HG02763 (cell line): Measurements from ENCODE around the gene POU3F3.

Source experiments
- ATAC-seq: cut with Tn5 transposase; IDR thresholded peaks from one replicate; pipeline ENCODE4 v1.9.1; 2021; ENCODE audit warnings: mild to moderate bottlenecking, moderate library complexity; ENCODE audit not compliant: unreplicated experiment

POU3F3 gene

DNA sequence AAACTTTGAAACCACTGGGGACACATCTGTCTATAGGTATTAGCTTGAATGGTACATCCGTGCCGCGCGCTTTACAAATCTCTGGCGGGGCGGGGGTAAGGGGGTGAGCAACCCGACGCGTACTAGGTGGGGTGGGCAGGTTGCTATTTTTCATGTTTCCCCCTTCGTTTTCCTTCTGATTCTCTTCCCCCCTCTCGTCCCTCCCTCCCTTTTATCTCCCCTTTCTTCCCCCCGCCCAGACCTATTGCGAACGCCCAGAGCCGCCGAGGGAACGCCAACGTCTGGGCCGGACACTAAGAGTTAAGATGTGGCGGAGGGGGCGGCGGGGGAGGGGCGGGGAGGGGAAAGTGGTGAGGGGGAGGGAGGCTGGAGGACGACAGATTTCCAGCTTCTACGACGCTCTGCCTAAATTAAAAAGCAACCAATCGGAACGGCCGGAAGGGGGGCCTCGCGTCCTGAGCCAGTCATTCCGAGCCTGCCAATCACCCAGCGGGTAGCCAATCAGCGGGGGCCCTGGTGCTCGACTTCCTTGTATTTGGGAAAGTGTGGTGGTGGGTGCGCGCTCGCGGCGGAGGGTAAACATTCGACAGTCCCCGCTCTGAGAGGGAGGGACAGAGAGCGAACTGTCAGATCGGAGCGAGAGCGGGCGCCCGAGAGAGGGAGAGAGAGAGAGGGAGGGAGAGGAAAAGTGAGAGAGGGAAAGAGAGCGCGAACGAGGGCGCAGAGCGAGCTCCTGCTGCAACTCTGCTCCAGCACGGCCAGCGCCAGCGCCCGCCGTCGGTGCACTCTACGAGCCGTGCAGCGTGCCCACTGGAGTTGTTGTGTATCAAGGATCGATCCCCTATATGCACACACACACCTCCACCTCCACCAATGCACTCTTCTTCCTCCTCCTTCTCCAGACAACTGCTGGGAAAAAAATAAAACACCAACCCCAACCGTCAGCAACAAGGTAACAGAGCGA lies at the start of gene POU3F3:
Gene POU3F3 (plus strand): TSS at position 582 of the 964 bp plus-strand sequence. CDS start 1,396 bp downstream, outside the sequence.
- no peak for ATAC-seq

DNA sequence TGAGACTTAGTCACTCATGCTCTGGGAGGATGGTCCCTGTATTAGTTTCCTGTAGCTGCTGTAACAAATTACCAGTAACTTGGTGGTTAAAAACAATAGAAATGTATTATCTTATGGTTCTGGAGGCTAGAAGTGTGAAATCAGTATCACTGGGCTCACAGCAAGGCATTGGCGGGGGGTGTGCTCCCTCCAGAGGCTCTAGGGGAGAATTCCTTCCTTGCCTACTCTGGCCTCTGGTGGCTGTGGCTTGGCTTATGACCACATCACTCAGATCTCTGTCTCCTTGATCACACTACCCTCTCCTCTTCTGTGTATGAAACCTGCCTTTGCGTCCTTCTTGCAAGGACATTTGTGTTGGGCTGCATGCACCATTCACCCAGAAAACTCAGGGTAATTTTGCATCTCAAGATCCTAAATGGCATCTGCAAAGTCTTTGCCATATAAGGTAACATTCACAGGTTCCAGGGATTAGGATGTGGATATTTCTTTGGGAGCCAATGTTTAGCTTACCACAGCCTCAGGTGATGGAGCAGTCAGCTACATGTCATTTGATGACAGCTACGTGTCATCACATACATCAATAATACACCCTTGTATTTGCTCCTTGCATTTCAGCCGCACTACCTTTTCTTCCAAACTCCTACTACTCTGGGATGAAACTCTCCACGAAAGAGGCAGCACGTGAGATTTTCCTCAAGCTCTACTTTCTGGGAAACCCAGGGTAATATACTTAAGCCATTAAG lies 49.6 kb upstream of the POU3F3 start:
- ATAC-seq, result no peak

DNA sequence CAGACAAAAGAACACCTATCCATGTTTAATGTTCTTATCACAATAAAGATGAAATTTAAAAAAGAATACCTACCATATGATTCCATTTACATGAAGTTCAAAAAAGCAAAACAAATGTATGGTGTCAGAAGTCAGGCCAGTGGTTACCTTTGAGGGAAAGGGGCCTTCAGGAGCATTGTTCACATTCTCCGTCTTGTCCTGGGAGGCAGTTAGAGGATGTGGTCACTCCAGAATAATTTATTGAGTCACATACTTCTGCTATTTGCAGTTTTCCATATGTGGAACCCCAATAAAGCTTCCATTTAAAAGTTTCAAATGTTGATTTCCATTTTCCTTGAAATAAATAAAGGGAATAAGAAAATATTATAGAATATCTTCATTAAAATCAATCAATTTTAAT lies 41.6 kb upstream of the POU3F3 start:
- ATAC-seq, result no peak

GRCh38 chr2:104816143-104816542 lies 37.8 kb upstream of the POU3F3 start:
- ATAC-seq, result no peak

GRCh38 chr2:104818264-104818663 lies 35.7 kb upstream of the POU3F3 start:
- no peak for ATAC-seq

- ATAC-seq, result no peak
Measured at GRCh38 chr2:104820126-104820525, 33.8 kb upstream of the POU3F3 start.

DNA sequence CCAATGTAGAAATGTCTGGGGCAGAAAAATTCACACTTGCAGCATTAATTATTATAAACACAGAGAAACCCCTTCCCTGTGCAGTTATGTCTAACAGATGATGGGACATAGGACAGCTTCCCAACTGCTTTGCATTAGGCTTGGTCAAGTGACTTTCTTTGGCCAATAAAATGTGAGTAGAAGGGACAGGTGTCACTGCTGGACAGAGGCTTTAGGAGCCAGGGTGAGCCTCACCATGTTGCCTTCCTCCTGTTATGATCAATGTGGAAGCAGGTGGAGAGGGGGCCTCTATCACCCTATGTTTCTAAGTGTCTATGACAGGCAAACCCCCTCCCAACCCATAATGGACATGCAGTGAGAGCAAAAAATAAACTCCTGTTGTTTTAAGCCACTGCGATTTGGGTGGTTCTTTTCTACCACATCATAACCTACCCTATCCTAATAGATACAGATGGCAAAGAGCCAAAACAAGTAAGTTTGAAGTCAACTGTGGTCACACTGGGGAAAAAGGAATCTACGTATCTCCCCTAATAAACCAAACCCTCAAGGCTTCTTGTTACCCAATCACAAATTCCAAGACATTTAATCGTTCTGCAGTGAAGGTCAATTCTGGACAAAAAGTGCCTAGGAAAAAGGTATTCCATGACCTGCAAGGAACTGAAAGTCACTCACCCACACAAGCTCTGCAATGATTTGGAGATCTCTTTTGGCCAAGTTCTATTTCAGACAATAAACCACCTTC lies 28.6 kb upstream of the POU3F3 start:
- ATAC-seq, result no peak

DNA sequence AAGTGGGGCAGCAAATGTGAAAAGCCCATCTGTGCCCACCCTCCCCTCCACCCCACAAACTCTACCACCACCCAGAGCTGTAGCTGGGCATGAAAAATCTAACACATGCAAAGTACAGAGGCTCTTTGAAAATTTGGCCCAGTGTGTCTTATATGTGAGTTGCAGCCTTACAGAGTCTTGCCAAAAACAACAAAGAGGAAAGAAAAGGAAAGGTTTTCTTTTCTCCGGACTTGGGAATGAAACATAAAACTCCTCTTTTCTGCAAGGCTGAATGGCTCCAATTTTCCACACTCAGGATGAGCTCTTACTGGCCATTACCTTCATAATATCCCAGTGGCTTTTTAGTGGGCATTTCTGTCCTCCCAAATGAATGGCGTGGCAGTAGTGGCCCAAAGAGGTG lies 27.9 kb upstream of the POU3F3 start:
- no peak for ATAC-seq

GRCh38 chr2:104831742-104832141 lies 22.2 kb upstream of the POU3F3 start:
- no peak for ATAC-seq

DNA sequence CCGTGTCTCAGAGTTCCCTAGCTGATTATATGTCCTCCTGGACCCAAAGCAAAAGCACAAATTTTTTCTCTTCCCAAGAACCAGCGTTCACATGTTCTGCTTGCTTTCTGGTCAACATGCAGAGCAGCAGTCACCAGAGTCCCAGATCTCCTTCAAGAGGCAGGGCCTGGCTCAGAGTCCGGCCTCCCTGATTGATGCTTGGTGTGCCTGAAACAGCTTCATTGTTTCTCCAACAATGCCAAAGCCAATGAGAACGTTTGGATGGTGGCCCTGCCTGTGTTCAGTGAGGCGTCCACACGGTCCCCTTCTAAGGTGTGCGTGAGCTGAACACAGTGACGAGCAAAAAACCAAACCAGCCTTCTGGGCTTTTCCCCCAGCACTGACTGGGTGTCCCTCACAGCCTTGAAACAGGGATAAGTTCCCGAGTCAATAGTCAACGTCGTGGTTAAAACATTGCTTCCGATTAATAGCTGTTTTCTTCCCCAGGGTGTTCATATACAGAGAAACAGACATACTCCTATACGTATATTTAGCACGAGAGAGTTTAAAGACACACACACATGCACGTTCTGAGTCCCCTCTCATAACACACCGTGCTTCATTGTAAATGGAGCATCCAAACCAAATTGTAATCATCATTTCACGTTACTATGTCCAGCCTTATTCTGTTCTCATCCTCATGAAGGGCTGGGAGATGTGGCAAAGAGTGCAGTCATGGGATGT lies 19.3 kb upstream of the POU3F3 start:
- no peak for ATAC-seq

- ATAC-seq, result no peak
Measured at GRCh38 chr2:104836265-104836664, 17.6 kb upstream of the POU3F3 start.

GRCh38 chr2:104836841-104837240 lies 17.1 kb upstream of the POU3F3 start:
- no peak for ATAC-seq

DNA sequence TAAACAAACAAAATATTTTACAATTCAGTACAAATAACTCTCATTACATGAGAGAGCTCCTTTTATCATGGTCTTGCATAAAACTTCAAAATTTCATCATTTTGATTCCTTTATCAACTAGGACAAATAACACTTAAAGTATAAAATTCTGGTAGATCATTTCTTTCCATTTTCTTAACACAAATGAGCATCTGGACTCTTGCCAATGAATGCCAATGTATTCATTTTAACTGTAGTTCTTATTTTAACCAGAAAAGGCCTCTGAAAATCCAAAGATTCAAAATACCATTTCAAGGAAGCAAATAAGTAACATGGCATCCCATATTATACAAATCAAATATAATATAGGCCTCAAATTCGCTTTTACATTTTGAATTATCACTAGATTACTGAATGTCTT lies 13.8 kb upstream of the POU3F3 start:
- ATAC-seq, result no peak

DNA sequence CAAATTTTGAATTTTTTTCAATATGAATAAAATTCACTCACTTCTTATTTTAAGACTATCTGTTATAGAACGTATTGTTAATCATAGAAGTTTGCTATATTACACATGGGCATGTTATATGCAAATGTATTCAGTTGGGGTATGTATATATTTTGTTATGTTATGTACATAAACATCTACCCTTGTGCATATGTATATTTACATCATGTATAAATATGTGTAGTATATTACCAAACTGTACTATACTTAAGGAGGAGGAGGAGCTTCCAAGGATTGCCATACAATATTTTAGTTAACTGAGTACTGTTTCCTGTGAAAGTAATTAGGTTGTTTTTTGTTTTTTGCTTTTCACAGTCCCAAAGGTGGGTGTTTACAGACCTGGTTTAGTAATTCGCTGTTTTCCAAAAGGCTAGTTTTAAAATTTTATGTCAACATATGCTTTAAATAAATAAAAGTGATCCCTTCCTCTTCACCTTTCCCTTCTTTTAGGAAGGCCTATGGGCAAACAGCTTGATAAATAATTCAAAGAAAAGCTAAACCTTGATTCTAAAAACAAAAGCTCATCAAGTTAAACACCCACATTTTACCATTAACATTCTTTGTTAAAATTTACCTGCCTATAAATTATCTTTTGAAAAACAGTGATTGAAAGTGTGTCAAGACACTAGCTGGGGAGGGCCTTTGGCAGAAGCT lies 12.9 kb upstream of the POU3F3 start:
- no peak for ATAC-seq

DNA sequence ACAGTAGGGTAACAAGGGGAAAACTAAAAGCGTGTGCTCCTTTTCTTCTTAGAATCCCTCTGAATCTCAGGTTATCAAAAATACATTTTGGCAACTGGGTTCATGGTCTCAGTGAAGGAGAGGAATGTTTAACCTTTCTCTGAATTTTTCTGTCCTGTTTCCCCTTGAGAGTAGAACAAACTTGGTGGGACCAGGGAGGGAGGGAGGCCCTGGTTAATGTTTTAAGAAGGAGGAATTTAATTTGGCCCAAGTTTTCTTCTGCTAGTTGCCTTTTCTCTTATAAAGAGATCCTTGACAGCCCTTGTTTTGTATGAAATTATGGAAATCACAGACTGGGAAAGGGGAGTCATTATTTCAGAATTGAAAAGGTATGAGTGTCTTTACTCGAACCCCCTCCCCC lies 12.2 kb upstream of the POU3F3 start:
- no peak for ATAC-seq

GRCh38 chr2:104844807-104845551 lies 8.9 kb upstream of the POU3F3 start:
- no peak for ATAC-seq

- no peak for ATAC-seq
Measured at GRCh38 chr2:104845552-104845931, 8.4 kb upstream of the POU3F3 start.

DNA sequence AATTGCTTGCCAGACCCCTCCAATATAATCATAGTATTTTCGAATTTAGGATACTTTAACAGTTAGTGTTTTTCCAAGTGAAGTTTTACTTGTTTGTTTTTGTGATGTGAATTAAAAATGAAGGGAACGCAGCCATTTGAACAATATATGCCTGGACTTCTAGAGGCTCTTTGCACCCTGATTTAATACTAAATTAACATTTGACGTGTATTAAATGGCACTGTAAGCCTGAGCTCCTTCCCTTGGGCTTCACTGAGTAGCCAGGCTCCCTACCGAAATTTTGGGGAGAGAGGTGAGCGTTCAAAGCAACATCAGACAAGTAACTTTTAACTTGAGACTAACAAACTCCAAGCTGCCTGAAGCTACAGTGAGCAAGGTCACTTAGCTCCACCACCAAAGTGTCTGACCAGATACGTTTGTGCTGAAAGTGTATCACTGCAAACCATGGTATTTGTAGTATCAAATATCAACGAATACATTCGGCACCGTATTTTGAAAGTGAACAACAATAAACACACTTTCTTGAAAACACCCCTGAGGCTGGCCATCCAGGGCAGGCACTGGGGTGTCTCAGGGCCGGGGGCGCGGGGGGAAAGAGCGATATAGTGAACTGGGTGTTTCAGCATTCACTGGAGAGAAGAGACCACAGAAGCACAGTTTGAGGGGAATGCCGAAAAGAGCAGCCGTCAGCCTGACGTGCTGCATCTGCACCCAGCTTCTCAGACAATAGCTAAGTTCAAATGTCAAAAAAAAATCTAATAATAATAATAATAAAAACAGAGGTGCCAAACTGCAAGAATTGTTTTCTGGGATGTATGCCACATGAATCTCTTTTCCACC lies 7.7 kb upstream of the POU3F3 start:
- ATAC-seq, result no peak
